ENCODE measurements around the gene MFRP. TPM values are rescaled to one million over a fixed set of nuclear protein-coding genes. Genes with fewer than 3 reads are reported as not detected.
A peak's percentile ranks its signal among the peaks of the same experiment; 100 is the strongest.

Gene MFRP
- total and polyA plus RNA-seq, 10 of the 15 experiments (the other 5 are each of a cell fraction or from before 2014, with no cell fraction given) = not detected

DNA sequence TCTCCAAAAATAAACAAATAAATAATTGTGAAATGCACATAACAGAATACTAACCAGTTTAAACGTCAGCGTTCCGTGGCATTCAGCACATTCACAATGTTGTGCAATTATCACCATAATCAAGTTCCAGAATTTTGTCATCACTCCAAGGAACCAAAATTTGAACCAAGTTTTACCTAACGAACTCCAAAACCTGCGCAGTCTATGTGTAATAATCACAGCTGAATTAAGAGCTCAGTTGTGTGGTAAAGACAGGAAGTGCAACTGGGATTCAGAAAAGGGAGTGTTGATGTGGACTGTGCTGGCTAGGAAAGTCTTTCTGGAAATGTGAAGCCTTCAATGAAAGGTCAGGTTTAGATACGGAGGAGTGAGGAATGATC lies 24.2 kb downstream of the MFRP start:
- ATAC-seq (no peak), DNase-seq (ENCODE audit: low read depth, low spot score) (no peak), FAIRE-seq (no peak)
- in situ Hi-C loops (cut with MboI) = no loop called here
- BruUV-seq (replicated peaks) = no TSS peak
- intact Hi-C loops (cut with micrococcal nuclease; ENCODE audit: unreplicated experiment) = loop anchor here (2.0 to 5.0 kb wide), 6 partner anchors 115 to 395 kb away; partner anchors contain the start of genes ABCG4, BCL9L, CBL and NLRX1
- H3K27ac ChIP-seq (ENCODE audit: control insufficient read depth, insufficient read depth) = no peak overlapping the region
- no peaks in the 10 kb centered on the region for H3K36me3 ChIP-seq (ENCODE audit: control insufficient read depth in 2 of 2, insufficient read depth in 2 of 2, low read length in 1 of 2)
- no peaks in the 10 kb centered on the region for H4K20me1 ChIP-seq (ENCODE audit: control insufficient read depth, insufficient read depth)
- no peaks in the 10 kb centered on the region for H3K9me3 ChIP-seq (replicated peaks; ENCODE audit: control insufficient read depth, insufficient read depth, low read length)
- ChIA-PET SMC1A (ENCODE audit: uncharacterized antibody, unreplicated experiment) (interaction anchor here (0.6 to 3.0 kb wide), 7 partner anchors 14 to 230 kb away, joined by 3 to 23 read pairs (median 5); partner anchors contain the start of gene CBL), POLR2A (interaction anchor here (1.7 to 3.0 kb wide), 3 partner anchors 16 to 216 kb away, joined by 4 to 20 read pairs (median 9); partner anchors contain the start of genes C2CD2L and CBL), RAD21 (ENCODE audit: unreplicated experiment) (interaction anchor here (0.8 to 4.5 kb wide), 8 partner anchors 8 to 530 kb away, joined by 3 to 26 read pairs (median 8); partner anchors contain the start of genes C2CD2L and CBL), CTCF (interaction anchor here (0.6 to 5.6 kb wide), 24 partner anchors 11 to 237 kb away, joined by 3 to 88 read pairs (median 7); partner anchors contain the start of genes C2CD2L, CBL, DPAGT1 and HINFP)
- no peak overlapping the region for H3K9ac ChIP-seq (ENCODE audit: control insufficient read depth, insufficient read depth, low read length)
- H2AFZ ChIP-seq (ENCODE audit: control insufficient read depth, low read depth, low read length) = peak overlapping the region; percentile 95; the same call in 1 of the 2 replicates
- TF ChIP-seq SPI1 (IDR thresholded peaks at IDR 0.05; ENCODE audit: borderline replicate concordance, insufficient read depth, low read depth, low read length) = peak; percentile 21; the same call in 1 of the 2 replicates
- TF ChIP-seq, protein P1, sequence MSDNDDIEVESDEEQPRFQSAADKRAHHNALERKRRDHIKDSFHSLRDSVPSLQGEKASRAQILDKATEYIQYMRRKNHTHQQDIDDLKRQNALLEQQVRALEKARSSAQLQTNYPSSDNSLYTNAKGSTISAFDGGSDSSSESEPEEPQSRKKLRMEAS (IDR thresholded peaks at IDR 0.05; ENCODE audit: low read depth, low read length) = no peak
- peak overlapping the region; percentile 86; the same call in 1 of the 2 replicates for H3K4me2 ChIP-seq (ENCODE audit: control insufficient read depth, insufficient read depth)
- H3K79me2 ChIP-seq (ENCODE audit: control insufficient read depth, insufficient read depth, low read length) = no peaks in the 10 kb centered on the region
- peaks cover 36% of the 10 kb centered on the region for H3K4me1 ChIP-seq (ENCODE audit: control insufficient read depth, insufficient read depth, low read length)
- WGBS (ENCODE audit: insufficient coverage, insufficient replicate concordance, low lambda C conversion rate, missing lambda C conversion rate) = 85% methylated on average over 6 of the region's 6 CpGs
- no peak overlapping the region; the same call in 1 of the 2 replicates for H3K4me3 ChIP-seq
- no peaks in the 10 kb centered on the region; a peak in 1 of 4 replicates for H3K27me3 ChIP-seq (replicated peaks in 1 of 2; ENCODE audit: control insufficient read depth in 2 of 2, insufficient read depth in 2 of 2, low read length in 1 of 2)

DNA sequence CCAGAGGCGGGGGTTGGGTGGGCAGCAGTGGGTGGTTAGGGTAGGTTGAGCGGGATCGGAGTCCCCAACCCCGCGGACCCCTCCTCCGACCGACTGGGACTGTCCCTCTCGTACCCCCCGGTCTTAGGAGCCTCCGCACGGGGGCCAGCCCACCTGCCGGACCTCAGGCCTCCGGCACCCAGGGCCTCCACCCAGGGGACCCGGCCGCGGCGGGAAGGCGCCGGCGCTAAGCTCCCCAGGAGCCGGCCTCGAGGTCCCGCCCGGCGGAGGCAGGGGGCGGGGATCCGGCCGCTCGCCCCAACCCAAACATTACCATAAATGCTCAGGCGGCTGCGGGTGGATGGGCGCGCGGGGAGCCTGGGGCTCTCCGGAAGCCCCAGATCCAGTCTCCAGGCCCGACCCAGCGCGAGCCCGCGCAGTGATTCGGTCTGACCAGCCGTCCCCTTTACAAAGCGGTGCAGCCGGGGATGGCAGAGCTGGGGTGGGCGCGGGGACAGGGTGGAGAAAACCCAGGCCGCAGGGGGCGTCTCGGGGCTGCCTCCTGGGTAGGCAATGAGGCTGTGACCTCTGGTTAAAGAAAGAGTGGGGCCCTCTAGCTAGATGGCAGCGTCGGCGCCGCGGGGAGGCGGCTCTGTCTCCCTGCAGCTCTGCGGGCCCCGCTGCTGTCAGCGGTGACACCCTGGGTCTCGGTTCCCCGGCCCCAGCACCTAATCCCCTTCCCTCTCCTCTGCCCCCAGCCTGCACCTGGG lies 25.6 kb downstream of the MFRP start:
- POLR2A ChIA-PET = interaction anchor here (0.6 to 3.0 kb wide), 12 partner anchors 11 to 331 kb away, joined by 3 to 20 read pairs (median 3); partner anchors contain the start of genes C2CD2L, CBL and RNF26
- H3K27ac ChIP-seq (ENCODE audit: control insufficient read depth, insufficient read depth) = peak overlapping the region; percentile 77
- ATAC-seq (peak; percentile 76), FAIRE-seq (peak; percentile 84), DNase-seq (ENCODE audit: low read depth, low spot score) (no peak)
- CTCF ChIA-PET = interaction anchor here (0.6 to 5.6 kb wide), 33 partner anchors 12 to 290 kb away, joined by 3 to 88 read pairs (median 5); partner anchors contain the start of genes CBL, HINFP, HMBS and NLRX1
- RAD21 ChIA-PET (ENCODE audit: unreplicated experiment) = interaction anchor here (0.7 to 4.5 kb wide), 17 partner anchors 11 to 269 kb away, joined by 3 to 26 read pairs (median 3); partner anchors contain the start of genes C2CD2L, CBL, DPAGT1 and HINFP
- TSS peak; percentile 89 for BruUV-seq (replicated peaks)
- H3K4me3 ChIP-seq = peak overlapping the region; percentile 79
- SMC1A ChIA-PET (ENCODE audit: uncharacterized antibody, unreplicated experiment) = interaction anchor here (0.6 to 1.8 kb wide), 10 partner anchors 11 to 416 kb away, joined by 3 to 8 read pairs (median 3); partner anchors contain the start of genes C1QTNF5 and HINFP
- H2AFZ ChIP-seq (ENCODE audit: control insufficient read depth, low read depth, low read length) = peak overlapping the region; percentile 95
- no peaks in the 10 kb centered on the region for H3K79me2 ChIP-seq (ENCODE audit: control insufficient read depth, insufficient read depth, low read length)
- peak overlapping the region; percentile 84 for H3K9ac ChIP-seq (ENCODE audit: control insufficient read depth, insufficient read depth, low read length)
- in situ Hi-C loops (cut with MboI) = no loop called here
- intact Hi-C loops (cut with micrococcal nuclease; ENCODE audit: unreplicated experiment) = loop anchor here (5.0 kb wide), 4 partner anchors 114 to 394 kb away; partner anchors contain the start of genes ABCG4, BCL9L, CBL and NLRX1
- H4K20me1 ChIP-seq (ENCODE audit: control insufficient read depth, insufficient read depth) = no peaks in the 10 kb centered on the region
- H3K4me2 ChIP-seq (ENCODE audit: control insufficient read depth, insufficient read depth) = peak overlapping the region; percentile 86
- H3K9me3 ChIP-seq (replicated peaks; ENCODE audit: control insufficient read depth, insufficient read depth, low read length) = no peaks in the 10 kb centered on the region
- H3K27me3 ChIP-seq (replicated peaks in 1 of 2; ENCODE audit: control insufficient read depth in 2 of 2, insufficient read depth in 2 of 2, low read length in 1 of 2) = peaks cover 1 to 9% of the 10 kb centered on the region in 2 experiments; a peak in 3 of 4 replicates
- H3K36me3 ChIP-seq (ENCODE audit: control insufficient read depth in 2 of 2, insufficient read depth in 2 of 2, low read length in 1 of 2) = no peaks in the 10 kb centered on the region
- H3K4me1 ChIP-seq (ENCODE audit: control insufficient read depth, insufficient read depth, low read length) = peaks cover 41% of the 10 kb centered on the region
- under 1% methylated on average over 51 of the region's 60 CpGs for WGBS (ENCODE audit: insufficient coverage, insufficient replicate concordance, low lambda C conversion rate, missing lambda C conversion rate)
- TF ChIP-seq ZNF217 (IDR thresholded peaks at IDR 0.05) (no peak), SIX5 (IDR thresholded peaks at IDR 0.05; ENCODE audit: low read depth, low read length, severe bottlenecking) (no peak), KDM1A (IDR thresholded peaks at IDR 0.05; ENCODE audit: borderline replicate concordance) (no peak), RFX5 (IDR thresholded peaks at IDR 0.05; ENCODE audit: low read depth, low read length) (no peak), KLF5 (IDR thresholded peaks at IDR 0.05; ENCODE audit: partially characterized antibody) (peak; percentile 59), SMAD5 (IDR thresholded peaks at IDR 0.05; ENCODE audit: low read depth) (peak; percentile 57; the same call in 1 of the 2 replicates)
- TF ChIP-seq, protein P2, sequence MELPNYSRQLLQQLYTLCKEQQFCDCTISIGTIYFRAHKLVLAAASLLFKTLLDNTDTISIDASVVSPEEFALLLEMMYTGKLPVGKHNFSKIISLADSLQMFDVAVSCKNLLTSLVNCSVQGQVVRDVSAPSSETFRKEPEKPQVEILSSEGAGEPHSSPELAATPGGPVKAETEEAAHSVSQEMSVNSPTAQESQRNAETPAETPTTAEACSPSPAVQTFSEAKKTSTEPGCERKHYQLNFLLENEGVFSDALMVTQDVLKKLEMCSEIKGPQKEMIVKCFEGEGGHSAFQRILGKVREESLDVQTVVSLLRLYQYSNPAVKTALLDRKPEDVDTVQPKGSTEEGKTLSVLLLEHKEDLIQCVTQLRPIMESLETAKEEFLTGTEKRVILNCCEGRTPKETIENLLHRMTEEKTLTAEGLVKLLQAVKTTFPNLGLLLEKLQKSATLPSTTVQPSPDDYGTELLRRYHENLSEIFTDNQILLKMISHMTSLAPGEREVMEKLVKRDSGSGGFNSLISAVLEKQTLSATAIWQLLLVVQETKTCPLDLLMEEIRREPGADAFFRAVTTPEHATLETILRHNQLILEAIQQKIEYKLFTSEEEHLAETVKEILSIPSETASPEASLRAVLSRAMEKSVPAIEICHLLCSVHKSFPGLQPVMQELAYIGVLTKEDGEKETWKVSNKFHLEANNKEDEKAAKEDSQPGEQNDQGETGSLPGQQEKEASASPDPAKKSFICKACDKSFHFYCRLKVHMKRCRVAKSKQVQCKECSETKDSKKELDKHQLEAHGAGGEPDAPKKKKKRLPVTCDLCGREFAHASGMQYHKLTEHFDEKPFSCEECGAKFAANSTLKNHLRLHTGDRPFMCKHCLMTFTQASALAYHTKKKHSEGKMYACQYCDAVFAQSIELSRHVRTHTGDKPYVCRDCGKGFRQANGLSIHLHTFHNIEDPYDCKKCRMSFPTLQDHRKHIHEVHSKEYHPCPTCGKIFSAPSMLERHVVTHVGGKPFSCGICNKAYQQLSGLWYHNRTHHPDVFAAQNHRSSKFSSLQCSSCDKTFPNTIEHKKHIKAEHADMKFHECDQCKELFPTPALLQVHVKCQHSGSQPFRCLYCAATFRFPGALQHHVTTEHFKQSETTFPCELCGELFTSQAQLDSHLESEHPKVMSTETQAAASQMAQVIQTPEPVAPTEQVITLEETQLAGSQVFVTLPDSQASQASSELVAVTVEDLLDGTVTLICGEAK (IDR thresholded peaks at IDR 0.05; ENCODE audit: borderline replicate concordance) = no peak
